Fibroblast of the conjunctiva (primary cell): ENCODE data around the gene USF2.

Experiments
- DNase-seq: peaks from one replicate; pipeline ENCODE4 v3.0.0-alpha.2; 2010; ENCODE audit warnings: low read depth

USF2 gene

DNA sequence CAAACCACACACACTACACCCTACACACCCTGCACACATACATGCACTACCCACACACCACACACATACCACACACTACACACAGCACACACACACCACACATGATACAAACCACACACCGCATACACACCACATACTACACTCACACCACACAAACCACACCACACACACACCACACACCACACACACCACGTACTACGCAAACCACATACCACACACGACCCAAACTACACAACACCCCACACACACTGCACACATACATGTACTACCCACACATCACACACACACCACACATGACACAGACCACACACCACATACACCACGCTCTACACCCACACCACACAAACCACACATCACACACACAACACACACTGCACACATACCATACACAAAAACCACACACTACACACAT is 29.8 kb downstream of the USF2 start:
- DNase-seq = no peak

DNA sequence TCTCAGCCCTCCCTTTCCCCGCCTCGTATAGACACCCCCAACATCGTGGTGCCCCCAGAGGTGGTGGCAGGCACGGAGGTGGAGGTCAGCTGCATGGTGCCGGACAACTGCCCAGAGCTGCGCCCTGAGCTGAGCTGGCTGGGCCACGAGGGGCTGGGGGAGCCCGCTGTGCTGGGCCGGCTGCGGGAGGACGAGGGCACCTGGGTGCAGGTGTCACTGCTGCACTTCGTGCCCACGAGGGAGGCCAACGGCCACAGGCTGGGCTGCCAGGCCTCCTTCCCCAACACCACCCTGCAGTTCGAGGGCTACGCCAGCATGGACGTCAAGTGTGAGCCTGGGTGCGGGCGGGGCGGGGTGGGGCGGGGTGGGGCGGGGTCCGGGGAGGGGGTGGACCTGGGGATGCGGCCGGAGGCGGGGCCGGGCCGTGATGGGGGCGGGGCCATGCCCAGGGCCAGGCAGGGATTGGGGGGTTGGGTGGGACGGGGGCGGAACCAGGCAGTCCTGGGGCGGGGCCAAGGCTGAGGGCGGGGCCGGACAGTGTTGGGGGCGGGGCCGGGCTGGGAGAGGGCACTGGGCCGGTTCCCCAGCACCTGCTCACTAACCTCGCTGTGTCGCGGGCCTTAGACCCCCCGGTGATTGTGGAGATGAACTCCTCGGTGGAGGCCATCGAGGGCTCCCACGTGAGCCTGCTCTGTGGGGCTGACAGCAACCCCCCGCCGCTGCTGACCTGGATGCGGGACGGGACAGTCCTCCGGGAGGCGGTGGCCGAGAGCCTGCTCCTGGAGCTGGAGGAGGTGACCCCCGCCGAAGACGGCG is 31.0 kb downstream of the USF2 start:
- DNase-seq = no peak

DNA sequence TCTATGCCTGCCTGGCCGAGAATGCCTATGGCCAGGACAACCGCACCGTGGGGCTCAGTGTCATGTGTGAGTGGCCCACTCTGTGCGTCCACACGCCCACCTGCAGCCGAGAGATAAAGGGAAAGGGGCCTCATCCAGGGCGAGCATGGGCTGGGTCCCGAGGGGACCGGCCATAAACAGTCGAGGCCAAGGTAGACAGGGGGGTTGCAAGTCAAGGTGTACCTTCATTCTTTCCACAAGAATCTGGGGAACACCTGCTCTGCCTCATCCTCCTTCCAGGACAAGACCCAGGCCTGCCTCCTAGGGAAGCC is 31.5 kb downstream of the USF2 start:
- DNase-seq = no peak

DNA sequence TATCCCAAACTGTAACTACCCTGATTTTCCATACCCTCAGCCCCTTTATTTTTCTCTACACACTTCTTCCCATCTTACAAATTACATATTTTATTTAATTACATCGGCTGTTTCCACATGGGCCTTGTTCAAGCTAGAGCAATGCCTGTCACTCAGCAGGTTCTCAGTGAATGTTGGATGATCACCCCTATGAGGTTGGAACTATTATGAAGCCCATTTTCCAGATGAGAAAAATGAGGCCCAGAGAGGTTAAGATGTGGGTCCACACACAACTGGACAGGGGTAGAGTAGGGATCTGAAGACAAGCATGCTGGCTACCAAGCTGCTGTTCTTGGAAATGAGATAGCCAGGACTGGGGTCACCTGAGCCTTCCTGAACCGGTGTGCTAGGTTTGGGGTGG is 33.2 kb downstream of the USF2 start:
- DNase-seq = no peak

DNA sequence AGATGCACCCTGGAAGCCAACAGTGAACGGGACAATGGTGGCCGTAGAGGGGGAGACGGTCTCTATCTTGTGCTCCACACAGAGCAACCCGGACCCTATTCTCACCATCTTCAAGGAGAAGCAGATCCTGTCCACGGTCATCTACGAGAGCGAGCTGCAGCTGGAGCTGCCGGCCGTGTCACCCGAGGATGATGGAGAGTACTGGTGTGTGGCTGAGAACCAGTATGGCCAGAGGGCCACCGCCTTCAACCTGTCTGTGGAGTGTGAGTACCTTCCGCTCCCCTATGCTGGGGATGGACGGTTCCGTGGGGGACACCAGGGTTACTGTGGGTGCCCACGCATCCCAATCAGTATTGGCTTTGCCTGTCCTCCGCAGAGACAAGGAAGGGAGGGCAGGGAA is 33.7 kb downstream of the USF2 start:
- no peak for DNase-seq

DNA sequence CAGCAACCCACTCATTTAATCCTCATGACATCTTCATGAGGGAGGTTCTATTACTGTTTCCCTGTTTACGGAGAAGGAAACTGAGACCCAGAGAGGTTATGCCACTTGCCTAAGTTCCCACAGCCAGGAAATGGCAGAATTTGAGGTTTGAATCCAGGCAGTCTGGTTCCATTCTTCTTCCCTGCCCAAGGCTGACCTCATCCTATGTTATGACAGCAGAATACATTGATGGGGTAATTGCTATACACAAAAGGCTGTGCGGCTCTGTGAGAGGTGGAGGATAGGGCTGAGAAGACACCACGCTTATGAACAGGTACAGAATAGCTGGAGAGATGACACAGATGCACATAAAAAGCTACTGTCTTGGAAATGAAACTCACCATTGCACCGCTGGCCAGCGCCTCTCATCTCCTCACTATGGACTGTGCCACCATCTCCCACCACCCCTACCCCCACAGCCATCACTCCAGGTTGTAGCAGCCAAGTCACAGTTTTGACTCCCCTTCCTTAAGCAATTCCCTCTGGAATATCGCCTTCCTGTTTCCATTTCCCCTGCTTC is 34.7 kb downstream of the USF2 start:
- no peak for DNase-seq

DNA sequence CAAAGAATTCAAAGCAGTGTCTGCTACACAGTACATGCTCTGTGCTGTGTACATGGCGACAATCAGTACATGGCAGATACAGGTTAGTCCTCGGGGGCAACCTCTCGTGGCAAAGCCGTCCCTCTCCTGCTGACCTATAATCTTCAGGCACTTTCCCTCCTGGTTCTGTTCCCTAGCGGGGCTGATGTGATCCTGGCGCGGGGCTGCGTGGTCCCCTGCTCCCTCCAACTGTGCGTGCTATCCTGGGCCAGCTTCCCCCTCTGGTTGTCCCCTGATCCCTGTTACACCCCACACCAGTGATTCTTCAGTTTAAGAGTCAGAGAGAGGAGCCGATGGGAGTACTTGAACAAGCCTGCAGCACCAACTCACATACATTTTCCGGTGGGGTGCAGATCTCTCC is 35.3 kb downstream of the USF2 start:
- DNase-seq = no peak

DNA sequence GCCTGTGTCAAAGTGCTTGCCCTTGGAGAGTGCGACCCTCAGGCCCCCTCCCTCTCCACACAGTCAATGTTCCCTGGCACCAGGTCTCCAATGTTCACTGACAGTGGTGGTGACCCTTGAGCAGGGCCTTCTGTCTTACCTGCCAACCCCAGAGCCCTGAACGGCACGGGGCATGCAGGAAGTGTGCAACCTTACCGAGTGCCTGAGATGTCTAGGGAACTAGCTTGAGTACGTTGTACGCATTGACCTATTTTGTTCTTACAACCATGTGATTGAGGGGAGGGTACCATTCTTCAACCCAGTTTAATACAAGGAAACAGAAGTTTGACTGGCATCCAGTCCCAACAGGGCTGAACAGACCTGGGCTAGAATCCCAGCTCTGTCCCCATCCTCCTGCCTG is 36.4 kb downstream of the USF2 start:
- DNase-seq = no peak

DNA sequence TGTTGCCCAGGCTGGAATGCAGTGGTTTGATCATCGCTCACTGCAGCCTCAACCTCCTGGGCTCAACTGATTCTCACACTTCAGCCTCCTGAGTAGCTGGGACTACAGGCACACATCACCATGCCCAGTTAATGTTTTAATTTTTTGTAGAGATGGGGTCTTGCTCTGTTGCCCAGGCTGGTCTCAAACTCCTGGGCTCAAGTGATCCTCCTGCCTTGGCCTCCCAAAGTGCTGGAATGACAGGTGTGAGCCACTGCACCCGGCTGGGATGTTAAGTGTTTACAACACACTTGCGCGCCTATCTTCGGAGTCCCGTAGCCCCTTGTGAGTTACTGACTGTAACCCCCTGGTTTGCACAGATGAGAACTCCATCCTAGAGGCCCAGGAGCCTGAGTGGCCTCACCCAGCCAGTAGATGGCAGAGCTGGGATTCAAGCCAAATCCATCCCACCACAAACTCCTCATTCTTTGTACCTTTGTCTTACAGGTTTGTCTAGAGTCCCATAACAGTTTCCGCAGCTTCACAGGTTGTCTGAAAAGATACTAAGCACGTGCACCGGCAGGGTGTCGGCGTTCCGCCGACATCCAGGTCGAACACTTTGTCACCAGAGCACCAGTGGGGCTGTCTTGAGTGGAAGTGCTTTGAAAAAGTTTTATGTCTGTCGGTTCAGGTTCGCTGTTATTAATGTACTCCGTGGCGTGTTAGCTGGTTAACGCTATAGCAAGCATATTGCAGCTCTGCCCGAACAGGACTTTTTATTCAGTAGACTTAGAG is 37.9 kb downstream of the USF2 start:
- DNase-seq = no peak

DNA sequence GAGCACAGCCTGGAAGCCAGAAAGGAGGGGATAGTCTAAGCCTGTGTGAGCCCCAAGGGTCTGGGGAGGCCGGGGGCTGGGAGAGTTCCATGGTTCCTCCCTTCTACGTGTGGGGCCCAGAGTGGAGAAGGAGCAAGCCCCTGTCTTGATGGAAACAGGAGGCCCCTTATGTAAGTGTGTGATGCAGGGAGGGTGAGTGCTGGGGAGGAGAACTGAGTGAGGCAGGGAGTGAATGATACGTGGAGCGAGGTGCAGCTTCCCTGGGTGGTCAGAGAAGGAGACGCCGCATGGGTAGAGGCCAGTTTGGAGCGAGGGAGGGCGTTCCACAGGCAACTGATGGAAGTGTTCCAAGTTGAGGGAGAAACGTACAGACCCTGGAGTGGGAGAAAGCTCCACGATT is 39.2 kb downstream of the USF2 start:
- no peak for DNase-seq

DNA sequence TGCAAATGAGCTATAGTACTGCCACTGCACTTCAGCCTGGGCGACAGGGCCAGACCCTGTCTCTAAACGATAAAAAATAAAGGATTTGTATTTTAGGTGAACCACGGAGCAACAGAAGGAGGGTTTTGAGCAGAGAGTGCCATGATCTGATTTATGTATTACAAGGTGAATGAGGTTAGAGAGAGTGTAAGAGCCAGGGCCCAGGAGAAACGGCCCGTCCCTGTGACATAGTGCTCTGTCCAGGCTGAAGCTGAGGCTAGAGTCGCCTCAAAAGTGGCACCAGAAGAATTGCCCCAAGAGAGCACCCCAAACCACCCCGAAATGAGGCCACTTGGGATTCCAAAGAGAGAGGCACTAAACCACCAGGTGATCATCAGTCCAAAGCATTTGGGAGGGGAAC is 40.1 kb downstream of the USF2 start:
- no peak for DNase-seq

DNA sequence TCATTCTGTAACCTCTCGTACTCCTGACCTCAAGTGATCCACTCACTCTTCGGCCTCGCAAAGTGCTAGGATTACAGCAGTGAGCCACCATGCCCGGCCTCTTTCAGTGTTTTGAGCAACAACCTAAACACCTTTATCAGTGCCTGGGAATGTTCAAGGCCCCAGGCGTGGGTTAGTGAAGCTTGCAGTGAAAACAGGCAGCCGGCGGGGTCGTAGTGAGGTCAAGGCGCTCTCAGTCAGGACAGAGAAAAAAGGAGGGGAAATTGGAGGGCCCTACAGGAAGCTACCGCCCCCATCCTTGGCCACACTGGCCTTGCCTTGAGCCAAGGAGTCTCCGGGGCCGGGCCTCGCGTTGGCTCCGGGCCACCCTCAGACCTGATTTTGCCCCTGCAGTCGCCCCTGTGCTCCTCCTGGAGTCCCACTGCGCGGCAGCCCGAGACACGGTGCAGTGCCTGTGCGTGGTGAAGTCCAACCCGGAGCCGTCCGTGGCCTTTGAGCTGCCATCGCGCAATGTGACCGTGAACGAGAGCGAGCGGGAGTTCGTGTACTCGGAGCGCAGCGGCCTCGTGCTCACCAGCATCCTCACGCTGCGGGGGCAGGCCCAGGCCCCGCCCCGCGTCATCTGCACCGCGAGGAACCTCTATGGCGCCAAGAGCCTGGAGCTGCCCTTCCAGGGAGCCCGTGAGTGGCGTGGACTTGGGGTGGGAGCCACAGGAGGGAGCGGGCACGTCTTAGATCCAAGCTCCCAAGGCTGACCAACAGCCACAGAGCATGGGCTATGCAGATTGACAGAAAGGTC is 40.9 kb downstream of the USF2 start:
- no peak for DNase-seq

DNA sequence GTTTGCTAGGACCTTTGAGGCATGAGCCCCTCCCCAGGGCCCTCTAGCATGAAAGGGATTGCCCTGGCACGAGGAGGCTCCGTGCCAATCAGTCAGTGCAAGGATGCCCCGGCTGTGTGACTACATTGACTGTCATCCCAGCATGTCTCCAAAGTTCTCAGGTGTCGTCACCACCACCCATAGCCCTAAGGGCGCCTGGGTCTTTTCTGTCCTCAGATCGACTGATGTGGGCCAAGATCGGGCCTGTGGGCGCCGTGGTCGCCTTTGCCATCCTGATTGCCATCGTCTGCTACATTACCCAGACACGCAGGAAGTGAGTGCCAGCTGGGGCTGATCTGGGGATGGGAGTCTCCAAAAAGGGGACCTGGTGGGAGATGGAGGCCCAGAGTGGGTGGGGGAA is 41.6 kb downstream of the USF2 start:
- DNase-seq = no peak

DNA sequence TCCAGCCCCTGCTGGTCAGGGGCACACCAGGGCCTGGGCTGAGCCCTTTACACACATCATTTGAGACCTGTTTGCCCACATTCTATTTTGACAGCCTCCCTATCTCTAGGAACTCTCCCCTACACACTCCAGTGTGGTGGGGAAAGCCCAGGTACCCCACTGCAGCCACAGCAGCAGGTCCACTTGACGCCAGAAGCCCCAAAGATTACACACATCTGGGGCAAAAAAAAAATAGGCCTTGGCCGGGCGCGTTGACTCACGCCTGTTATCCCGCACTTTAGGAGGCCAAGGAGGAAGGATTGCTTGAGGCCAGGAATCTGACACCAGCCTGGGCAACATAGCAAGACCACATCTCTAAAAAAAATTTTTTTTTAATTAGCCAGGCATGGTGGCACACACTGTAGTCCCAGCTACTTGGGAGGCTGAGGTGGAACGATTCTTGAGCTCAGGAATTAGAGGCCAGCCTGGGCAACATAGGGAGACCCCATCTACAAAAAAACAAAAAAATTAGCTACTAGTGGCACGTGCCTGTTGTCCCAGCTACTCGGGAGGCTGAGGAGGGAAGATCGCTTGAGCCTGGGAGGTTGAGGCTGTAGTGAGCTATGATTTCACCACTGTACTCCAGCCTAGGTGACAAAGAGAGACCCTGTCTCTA is 42.2 kb downstream of the USF2 start:
- DNase-seq = no peak

DNA sequence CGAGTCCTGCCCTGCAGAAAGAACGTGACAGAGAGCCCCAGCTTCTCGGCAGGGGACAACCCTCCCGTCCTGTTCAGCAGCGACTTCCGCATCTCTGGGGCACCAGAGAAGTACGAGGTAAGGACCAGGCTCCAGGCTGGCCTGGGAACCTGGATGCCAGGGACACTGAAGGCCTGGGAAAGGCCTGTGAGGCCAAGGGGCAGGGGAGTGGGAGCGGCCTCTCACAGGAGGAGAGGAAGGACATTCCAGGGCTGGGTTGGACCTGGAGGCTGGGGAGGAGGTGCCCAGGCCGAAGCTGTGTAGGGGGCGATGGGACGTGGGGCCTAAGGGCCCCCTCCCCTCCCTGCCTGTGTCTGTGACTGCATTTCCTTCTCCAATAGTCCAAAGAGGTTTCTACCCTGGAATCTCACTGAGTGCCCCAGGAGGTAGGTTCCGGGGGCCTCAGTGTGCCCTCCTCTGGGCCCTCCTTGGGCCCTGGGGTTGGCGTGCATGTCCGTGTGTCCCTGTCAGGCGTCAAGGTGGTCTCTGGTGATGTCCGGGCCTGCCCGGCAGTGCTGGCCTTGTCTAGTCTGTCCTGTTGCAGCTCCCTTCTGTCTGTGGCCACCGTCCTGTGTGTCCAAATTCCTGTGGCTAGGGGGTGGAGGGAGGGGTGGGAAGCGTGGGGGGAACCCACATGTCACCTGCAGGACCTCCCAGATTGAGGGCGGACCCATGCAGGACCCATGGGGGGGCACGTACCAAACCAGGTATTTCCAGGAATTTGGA is 43.3 kb downstream of the USF2 start:
- DNase-seq = no peak

DNA sequence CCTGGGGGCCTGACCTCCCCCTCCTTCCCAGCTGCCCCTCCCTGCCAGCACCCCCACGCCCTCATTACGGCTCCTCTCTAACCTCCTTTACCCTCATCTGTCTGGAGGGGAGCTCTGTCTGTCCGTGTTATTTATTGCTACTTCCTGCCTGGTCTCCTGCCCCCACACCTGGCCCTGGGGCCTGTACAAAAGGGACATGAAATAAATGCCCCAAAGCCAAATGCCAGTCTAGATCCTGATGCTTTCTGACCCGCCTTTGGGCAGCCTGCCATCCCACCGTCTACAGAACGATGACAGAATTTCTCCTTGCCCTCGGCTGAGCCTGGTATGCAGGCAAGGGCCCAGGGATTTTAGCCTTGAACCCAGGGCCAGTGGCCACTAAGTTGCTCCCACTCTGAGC is 44.8 kb downstream of the USF2 start:
- no peak for DNase-seq

DNA sequence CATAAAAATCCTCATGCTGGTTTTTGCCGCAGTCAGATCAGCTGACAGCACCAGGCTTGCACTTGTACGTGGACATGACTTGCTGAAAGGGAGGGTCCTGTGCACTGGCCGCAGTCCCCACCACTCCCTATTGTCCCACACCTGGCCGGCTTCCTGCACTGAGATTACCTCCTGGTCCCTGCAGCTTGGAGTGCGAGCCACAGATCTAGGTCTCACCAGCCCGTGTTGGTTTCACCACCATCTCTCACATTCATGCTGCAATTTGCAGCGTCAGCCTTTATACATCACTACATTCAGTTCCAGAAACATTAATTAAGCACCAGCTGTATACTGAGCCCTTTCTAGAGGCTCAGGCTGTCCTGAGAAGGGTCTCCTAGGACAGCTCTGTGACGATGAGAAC is 45.3 kb downstream of the USF2 start:
- no peak for DNase-seq

DNA sequence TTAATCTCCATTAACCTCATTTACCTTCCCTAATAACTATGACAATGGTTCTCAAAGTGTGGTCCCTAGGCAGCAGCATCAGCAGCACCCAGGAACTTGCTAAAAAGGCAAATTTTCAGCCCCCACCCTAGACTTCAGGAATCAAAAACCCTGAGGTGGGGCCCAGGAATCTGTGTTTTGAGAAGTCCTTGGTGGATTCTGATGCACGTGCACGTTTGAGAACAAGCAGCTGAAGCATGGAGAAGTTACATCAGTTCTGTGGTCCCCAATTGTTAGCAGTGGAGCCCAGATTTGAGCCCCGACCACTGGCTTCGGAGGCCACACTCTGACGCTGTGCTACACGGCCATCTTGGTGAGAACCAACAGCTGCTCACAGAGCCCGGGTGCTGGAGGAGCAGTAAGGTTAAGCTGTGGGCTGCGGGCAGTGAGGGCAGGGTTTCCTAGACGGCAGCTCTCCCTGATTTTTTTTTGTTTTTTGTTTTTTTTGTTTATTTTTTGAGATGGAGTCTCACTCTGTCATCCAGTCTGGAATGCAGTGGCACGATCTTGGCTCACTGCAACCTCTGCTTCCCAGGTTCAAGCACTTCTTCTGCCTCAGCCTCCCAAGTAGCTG is 46.2 kb downstream of the USF2 start:
- no peak for DNase-seq

DNA sequence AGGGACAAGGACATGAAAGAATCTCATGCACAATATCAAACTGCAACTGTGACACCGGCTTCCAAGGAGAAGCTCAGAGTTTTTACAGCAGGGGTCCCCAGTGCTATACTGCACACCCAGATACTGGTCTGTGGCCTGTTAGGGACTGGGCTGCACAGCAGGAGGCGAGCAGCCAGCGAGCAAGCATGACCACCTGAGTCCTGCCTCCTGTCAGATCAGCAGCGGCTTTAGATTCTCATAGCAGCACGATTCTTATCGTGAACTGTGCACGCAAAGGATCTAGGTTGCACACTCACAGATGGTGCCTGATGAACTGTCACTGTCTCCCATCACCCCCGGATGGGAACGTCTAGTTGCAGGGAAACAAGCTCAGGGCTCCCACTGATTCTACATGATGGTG is 47.1 kb downstream of the USF2 start:
- no peak for DNase-seq

DNA sequence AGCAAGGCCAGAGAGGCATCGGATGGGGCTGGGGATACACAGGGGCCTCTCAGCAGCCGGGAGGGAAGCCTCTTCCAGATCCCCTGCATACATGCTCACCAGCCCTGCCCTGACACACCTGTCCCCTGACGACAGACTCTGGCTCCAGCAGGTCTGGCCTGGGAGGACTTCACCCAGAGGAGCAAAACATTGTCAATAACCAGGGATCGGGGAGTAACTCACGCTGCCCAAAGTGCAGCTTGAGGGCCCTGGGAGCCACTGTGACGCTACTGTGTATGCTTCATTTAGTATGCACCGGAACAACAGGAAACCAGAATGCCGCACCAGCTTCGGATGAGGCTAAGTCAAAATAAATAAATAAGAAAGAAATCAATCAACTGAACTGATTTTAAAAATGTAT is 47.8 kb downstream of the USF2 start:
- no peak for DNase-seq

DNA sequence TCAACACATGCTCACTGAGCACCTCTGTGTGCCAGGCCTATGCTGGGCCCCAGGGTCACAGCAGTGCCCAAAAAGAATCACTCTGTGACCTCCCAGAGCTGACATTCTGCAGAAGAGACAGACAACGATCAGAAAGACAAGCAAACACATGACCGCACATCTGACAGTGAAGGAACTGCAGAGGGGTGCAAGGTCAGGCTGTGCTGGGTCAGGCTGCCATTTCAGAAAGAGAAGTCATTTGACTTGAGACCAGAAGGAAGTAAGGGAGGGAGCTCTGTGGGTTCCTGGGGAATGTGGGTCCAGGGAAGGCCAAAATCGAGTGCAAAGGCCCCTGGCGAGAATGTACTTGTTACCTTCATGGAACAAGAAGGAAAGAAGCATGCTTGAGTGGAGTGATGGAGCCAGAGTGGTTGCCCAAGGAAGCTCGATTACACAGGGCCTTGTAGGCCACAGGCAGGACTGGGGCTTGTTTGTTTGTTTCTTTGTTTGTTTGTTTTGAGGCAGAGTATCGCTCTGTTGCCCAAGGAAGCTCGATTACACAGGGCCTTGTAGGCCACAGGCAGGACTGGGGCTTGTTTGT is 48.8 kb downstream of the USF2 start:
- DNase-seq = no peak
